GM19328 (cell line): ENCODE measurements around the gene P2RX2.

ENCODE experiments used
- ATAC-seq: cut with Tn5 transposase; IDR thresholded peaks from one replicate; pipeline ENCODE4 v1.9.1; 2021; ENCODE audit warnings: mild to moderate bottlenecking, moderate library complexity; ENCODE audit not compliant: unreplicated experiment

The P2RX2 gene

DNA sequence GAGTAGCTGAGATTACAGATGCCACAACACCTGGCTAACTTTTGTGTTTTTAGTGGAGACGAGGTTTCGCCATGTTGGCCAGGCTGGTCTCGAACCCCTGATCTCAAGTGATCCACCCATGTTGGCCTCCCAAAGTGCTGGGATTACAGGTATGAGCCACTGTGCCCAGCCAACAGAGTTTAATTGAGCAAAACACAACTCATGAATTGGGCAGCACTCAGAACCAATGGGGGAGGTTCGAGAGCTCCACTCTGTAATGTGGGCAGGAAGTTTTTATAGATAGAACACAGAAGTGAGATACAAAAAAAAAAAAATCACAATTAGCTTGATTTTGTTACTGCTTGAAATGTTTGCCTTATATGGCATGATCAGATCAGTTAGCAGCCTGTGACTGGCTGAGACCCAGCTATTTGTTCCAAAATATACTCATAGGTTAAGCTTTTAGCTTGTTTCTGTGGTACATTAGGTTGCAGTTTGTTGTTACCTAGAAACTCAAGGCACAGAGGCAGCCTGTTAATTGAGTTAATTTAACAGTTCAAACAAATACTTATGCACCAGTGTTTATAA, 1.4 kb upstream of the P2RX2 start:
- no peak for ATAC-seq

- ATAC-seq, result no peak
Measured at GRCh38 chr12:132617822-132618682, 524 bp upstream of the P2RX2 start.

GRCh38 chr12:132619071-132619385, 452 bp downstream of the P2RX2 start:
- ATAC-seq, result no peak

DNA sequence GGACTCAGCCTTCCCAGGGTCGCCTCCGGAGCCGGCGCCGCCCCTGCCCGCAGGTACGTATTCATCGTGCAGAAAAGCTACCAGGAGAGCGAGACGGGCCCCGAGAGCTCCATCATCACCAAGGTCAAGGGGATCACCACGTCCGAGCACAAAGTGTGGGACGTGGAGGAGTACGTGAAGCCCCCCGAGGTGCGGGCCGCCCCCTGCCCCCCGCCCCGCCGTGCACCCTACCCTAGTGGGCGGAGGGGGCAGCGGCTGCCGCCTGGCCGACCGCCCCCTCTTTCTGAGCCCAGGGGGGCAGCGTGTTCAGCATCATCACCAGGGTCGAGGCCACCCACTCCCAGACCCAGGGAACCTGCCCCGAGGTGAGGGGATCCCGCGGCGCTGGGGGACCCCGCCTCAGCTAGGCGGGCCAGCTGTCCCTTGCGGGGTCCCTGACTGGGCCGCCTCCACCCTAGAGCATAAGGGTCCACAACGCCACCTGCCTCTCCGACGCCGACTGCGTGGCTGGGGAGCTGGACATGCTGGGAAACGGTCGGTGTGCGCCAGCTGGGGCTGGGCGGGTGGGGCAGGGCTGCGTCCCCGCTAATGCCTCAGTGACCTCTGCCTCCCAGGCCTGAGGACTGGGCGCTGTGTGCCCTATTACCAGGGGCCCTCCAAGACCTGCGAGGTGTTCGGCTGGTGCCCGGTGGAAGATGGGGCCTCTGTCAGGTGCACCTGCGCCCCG, 973 bp downstream of the P2RX2 start:
- no peak for ATAC-seq

- ATAC-seq, result no peak
Measured at GRCh38 chr12:132620113-132620898, 1.7 kb downstream of the P2RX2 start.

GRCh38 chr12:132620899-132621656, 2.5 kb downstream of the P2RX2 start:
- no peak for ATAC-seq

DNA sequence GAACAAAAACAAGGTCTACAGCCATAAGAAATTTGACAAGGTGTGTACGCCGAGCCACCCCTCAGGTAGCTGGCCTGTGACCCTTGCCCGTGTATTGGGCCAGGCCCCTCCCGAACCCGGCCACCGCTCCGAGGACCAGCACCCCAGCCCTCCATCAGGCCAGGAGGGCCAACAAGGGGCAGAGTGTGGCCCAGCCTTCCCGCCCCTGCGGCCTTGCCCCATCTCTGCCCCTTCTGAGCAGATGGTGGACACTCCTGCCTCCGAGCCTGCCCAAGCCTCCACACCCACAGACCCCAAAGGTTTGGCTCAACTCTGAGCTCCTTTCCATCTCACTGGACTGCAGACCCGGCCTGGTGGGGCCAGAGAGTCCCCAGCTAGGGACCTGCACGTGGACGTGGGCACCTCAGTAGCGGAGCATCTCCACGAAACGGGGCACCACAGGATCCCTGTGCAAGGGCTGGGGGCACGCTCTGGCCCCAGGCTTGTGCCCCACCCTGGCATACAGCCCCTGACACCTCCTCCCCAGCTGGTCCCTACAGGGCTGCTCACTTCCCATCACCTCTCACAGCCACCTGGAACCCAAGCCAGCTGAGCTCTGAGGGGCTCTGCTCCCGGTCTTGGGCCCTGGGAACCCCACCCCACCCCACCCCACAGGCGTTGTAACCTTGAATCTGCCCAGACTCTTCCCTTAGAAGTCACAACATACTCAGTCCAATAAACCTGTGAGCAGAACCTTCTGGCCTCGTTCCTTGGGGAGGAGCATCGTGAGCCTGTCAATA, 3.3 kb downstream of the P2RX2 start:
- ATAC-seq, result no peak

- ATAC-seq, result no peak
Measured at GRCh38 chr12:132622437-132623071, 4.0 kb downstream of the P2RX2 start.

DNA sequence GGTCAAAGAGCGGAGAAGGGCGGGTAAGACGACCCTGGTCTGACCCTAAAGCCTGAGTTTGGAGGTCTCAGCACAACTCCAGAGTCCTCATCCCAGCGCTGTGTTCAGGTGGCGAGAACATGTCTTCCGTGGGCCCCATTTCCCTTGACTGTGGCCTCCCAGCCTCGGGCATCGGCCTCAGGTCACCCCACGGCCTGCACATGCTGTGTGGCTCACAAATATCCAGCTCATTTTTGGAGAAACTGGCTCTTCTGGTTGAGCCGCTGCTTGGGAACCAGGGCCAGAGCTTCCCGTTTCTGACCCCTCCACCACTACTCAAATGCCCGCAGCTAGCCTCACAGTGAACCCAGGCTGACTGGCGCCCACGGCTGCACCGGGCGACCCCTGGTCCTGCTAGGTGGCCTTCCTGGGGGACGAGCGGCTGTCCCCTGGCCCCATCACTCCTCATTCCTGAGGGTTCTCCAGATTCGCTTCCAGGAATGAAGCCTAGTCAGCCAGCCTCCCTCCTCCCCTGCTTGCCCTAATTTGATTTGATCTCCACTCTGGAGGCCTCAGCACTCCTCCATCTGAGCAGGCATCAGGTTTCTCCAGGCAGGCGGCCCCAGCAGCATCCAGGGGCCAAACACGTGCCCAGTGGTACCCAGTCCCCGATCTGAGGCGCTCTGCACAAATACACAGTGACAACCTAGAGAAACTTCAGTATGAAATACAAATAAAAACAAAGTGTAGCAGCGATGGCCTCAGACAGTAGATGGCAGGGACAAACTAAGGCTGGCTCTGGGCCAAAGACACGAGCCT, 4.7 kb downstream of the P2RX2 start:
- ATAC-seq, result no peak

DNA sequence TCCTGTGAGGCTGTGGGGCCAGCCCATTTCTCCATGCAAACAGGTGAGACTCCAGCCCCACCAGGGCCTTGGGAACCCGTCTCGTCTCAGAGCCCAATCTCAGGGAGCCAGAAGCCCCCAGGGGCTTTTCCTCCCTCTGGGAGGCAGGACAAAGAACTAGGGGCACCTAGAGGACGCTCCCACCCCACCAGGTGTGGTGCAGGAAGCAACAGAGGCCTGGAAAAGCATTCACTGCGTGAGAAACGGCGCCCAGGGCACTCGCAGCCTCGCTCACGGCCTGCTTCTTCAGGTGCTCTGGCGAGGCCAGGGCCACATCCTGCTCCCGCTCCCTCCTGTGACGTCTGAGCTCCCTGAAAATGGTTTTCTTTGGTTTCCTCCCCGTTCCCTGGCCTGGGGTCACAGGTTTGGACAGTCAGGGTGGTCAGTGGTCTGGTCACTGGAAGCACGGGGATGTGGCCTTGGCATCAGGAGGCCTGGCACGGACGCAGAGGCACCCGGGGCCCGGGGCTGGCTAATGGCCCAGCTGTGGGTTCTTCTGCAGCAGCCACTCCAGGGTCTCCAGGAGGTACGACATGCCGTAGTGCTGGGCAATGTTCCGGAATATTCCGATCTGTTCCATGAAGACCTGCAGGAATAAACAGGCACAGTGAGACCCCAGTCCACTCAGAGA, 5.7 kb downstream of the P2RX2 start:
- no peak for ATAC-seq

- no peak for ATAC-seq
Measured at GRCh38 chr12:132624910-132625630, 6.5 kb downstream of the P2RX2 start.

DNA sequence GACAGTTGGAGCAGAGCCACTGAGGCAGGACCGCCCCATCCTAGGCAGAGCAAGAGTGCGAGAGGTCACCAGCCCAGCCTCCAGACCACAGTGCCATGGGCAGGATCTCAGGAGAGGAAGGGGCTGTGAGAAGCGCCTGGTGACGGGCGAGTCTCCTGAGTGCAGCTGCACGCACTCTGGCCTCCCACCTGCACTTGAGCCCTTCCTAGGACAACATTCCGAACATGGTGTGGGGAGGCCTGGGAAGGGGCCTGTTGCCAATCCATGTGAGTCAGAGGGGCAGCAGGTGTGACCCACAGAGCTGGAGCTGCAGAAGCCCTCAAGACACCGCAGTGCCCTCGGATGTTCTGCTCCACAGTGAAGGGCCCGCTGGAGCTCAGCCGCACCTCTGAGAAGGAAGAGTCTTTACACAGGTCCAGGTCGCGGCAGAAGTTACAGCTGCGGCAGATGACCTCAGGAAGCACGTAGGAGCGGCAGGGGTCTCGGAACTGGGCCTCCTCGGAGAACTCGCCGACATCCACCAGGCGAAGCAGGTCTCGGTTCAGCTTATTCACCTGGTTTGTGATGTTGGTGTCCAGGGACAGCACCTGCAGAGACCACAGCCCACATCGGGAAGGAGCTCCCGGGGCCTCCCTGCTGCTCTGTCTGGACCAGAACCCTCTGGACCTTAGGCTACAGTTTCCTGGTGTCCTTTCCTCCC, 7.3 kb downstream of the P2RX2 start:
- ATAC-seq, result no peak

DNA sequence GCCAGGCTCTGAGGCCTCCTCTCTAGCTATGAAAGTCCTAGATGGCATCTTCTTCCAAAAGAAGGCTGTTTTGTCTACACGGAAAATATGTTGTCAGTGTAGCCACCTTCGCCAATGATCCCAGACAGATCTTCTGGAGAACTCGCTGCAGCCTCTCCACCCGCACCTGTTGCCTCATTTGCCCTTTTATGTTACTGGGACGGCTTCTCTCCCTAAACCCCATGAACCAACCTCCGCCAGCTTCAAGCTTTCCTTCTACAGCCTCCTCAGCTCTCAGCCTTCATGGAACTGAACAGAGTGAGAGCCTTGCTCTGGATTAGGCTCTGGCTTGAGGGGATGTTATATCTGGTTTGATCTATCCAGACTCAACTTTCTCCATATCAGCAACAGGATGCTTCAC, 10.8 kb downstream of the P2RX2 start:
- no peak for ATAC-seq

GRCh38 chr12:132630672-132631071, 12.1 kb downstream of the P2RX2 start:
- no peak for ATAC-seq

DNA sequence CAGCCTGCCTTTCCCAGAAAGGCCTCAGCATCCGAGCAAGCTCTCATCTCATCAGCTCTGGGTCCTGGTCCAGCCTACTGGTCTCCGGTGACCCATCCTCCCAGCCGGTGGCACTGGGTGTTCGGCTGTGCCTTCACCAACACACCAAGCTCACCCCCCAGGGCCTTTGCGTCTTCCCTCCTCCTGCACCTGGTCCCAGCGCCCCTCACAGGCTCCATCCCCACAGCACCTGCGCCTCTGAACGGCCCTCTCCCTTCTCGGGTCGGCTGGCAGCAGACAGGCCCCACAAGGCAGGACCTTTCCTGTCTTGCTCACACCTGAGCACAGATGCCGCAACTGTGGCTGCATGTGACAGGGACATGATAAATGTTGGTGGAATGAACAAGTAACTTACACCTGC, 13.1 kb downstream of the P2RX2 start:
- no peak for ATAC-seq

DNA sequence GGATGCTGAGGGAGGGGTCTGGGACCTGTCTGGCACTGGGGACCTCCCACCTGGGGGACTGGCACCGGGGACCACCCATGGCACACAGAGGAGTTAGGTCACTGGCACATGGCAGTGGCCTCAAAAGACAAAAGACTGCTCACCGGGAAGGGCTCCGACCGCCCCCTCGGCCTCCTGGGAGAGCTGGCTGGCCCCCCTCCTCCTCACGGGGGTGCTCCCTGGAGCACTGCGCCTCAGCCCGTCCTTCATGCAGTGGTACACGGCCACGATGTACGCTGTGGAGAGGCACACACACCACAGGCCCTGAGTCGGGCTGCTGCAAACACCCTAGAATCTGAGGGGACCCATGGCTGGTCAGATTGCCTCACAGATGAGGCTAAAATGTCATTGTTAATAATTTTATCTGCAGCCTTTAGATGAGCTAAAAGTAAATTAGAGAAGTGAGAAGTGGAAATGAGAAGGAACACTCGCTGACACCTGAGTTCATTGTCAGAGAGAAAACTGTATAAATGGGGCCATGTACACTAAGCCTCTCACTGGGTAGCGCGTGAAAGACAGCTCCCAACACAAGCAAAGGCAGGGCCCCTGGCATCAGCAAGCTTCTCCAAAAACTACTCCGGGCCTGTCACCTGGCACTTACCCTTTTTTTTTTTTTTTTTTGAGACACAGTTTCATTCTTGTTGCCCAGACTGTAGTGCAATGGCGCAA, 14.1 kb downstream of the P2RX2 start:
- no peak for ATAC-seq
